Measurements from ENCODE around the gene GLYATL1.

GLYATL1 gene

DNA sequence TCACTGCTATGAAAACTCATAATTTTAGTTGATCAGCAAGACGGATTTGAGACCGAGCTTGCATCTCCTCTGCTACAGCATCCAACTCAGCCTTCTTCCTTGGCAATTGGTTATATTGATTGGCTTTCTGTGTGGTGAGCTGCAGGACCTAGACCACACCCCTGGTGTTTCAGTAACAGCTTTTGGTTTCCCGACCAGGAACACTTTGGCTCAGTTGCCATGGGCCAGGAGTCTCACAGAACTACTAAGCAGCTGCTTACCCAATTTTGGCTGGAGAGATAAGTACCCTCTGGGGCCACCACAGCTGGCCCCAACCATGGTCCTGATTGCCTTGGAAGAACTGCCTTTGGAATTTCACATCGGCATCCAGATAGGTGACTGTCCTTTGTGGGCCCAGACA is at the start of gene GLYATL1:
GLYATL1 (plus strand) TSS at position 212 of the 400 bp plus-strand sequence. CDS start 7,600 bp downstream, outside the sequence.
- H3K36me3 ChIP-seq (ENCODE audit: control insufficient read depth, low read depth, low read length) = no peaks in the 10 kb centered on the region
- no peak within 1 kb of the TSS for H3K4me3 ChIP-seq (ENCODE audit: low read length)
- no peaks in the 10 kb centered on the region for H3K9me3 ChIP-seq (ENCODE audit: control insufficient read depth, low read depth, low read length)
- H3K27me3 ChIP-seq (ENCODE audit: control insufficient read depth, insufficient read depth, low read length) = no peaks in the 10 kb centered on the region
- H3K9ac ChIP-seq (ENCODE audit: low read length) = no peak within 1 kb of the TSS
- no peaks in the 10 kb centered on the region for H3K4me1 ChIP-seq (ENCODE audit: control insufficient read depth, low read depth, low read length)
- H3K27ac ChIP-seq (ENCODE audit: low read length) = no peak within 1 kb of the TSS

GRCh38 chr11:58893899-58894298 is 45.4 kb upstream of the GLYATL1 start:
- H3K36me3 ChIP-seq (ENCODE audit: control insufficient read depth, low read depth, low read length) = no peaks in the 10 kb centered on the region
- no peak overlapping the region for H3K4me3 ChIP-seq (ENCODE audit: low read length)
- peaks cover 9% of the 10 kb centered on the region for H3K4me1 ChIP-seq (ENCODE audit: control insufficient read depth, low read depth, low read length)
- H3K27me3 ChIP-seq (ENCODE audit: control insufficient read depth, insufficient read depth, low read length) = no peaks in the 10 kb centered on the region
- H3K9me3 ChIP-seq (ENCODE audit: control insufficient read depth, low read depth, low read length) = no peaks in the 10 kb centered on the region
- no peak overlapping the region for H3K9ac ChIP-seq (ENCODE audit: low read length)
- no peak overlapping the region for H3K27ac ChIP-seq (ENCODE audit: low read length)

- H3K36me3 ChIP-seq (ENCODE audit: control insufficient read depth, low read depth, low read length) = no peaks in the 10 kb centered on the region
- H3K9ac ChIP-seq (ENCODE audit: low read length) = no peak overlapping the region
- H3K9me3 ChIP-seq (ENCODE audit: control insufficient read depth, low read depth, low read length) = no peaks in the 10 kb centered on the region
- peaks cover 10% of the 10 kb centered on the region for H3K27me3 ChIP-seq (ENCODE audit: control insufficient read depth, insufficient read depth, low read length)
- H3K27ac ChIP-seq (ENCODE audit: low read length) = no peak overlapping the region
- H3K4me1 ChIP-seq (ENCODE audit: control insufficient read depth, low read depth, low read length) = peaks cover 22% of the 10 kb centered on the region
- no peak overlapping the region for H3K4me3 ChIP-seq (ENCODE audit: low read length)
These were observed 41.2 kb upstream of the GLYATL1 start for GRCh38 chr11:58898106-58898505.

DNA sequence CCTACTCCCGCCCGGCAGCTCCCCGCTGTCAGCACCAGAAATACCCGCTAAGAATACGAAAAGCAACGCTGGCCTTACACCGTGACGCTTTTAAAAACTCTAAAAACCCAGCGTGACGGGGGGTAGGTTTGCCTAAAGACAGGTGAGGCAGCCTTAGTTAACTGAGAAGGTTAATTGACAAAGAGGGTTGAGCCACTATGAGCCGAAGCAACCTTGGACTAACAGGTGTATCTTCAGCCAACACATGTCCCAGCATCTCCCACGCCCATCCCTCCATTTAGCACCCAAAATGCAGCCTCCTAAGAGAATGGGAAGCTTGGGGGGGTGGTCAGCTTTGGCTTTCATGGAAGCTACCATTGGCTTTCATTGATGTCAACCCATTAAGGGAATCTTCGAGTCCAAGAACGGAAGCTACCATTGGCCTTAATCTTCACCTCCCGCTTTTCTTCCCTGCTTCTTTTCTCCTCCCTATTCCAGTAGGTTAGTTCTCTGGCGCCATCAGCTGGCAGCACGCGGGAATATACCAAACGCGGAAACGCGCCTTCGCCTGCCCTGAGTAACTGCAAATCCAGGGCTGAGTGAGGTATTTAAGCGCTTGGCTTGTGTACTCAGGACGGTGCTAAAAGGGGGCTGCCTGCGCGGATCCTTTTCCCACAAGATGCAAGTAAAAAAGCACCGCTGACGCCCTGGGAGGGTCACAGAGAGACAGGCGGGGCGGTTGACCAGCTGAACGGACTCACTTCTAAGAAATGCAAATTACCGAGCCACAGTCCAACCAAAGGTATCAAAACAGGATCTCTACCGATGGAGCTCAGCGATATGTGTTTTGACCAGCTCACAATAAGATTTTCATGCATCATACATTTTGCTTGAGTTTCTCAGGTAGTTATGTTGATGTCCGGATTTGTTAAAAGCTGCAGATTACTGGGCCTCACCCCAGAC is 38.5 kb upstream of the GLYATL1 start:
- no peaks in the 10 kb centered on the region for H3K9me3 ChIP-seq (ENCODE audit: control insufficient read depth, low read depth, low read length)
- peaks cover 25% of the 10 kb centered on the region for H3K4me1 ChIP-seq (ENCODE audit: control insufficient read depth, low read depth, low read length)
- H3K27ac ChIP-seq (ENCODE audit: low read length) = no peak overlapping the region
- H3K36me3 ChIP-seq (ENCODE audit: control insufficient read depth, low read depth, low read length) = no peaks in the 10 kb centered on the region
- H3K27me3 ChIP-seq (ENCODE audit: control insufficient read depth, insufficient read depth, low read length) = peaks cover 25% of the 10 kb centered on the region
- H3K9ac ChIP-seq (ENCODE audit: low read length) = no peak overlapping the region
- peak overlapping the region; percentile 51 for H3K4me3 ChIP-seq (ENCODE audit: low read length)

- Histone ChIP-seq H3K9ac (ENCODE audit: low read length) (no peak overlapping the region), H3K27ac (ENCODE audit: low read length) (no peak overlapping the region), H3K4me1 (ENCODE audit: control insufficient read depth, low read depth, low read length) (peaks cover 25% of the 10 kb centered on the region), H3K27me3 (ENCODE audit: control insufficient read depth, insufficient read depth, low read length) (peaks cover 45% of the 10 kb centered on the region), H3K36me3 (ENCODE audit: control insufficient read depth, low read depth, low read length) (no peaks in the 10 kb centered on the region), H3K4me3 (ENCODE audit: low read length) (no peak overlapping the region), H3K9me3 (ENCODE audit: control insufficient read depth, low read depth, low read length) (no peaks in the 10 kb centered on the region)
These were observed 36.4 kb upstream of the GLYATL1 start for GRCh38 chr11:58902881-58903280.

DNA sequence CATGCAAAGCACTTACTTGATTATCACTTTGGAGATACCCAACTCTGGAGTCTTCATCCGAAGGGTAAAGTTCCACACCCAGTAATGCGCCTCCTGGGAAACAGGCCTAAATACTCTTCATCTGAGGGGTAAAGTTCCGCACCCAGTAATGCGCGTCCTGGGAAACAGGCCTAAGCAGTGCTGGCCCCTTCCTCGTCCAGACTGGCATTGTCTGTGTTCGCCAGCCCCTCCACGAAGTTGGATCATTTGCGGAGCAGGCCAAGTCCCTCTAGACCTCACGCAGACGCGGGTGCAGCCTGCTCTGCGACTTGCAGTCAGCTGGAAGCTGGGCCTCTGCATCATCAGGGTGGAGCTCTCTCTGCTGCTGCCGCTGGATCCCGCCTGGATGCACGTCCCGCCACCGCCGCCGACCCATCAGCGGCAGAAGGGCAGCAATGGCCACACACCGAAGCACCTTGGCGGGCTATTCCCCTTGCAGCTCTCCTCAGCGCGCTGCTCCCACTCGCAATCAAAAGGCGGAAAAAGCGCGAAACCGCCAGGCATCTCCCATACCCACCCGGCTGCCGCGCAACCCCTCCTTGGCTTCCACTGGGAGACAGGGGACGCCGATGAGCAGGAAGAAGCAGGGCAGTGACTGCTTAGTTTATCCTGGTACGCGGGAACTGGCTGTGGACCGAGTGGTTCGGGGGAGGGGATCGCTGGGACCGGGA is 34.1 kb upstream of the GLYATL1 start:
- Histone ChIP-seq H3K9ac (ENCODE audit: low read length) (peak overlapping the region; percentile 61), H3K27ac (ENCODE audit: low read length) (no peak overlapping the region), H3K4me1 (ENCODE audit: control insufficient read depth, low read depth, low read length) (peaks cover 21% of the 10 kb centered on the region), H3K36me3 (ENCODE audit: control insufficient read depth, low read depth, low read length) (no peaks in the 10 kb centered on the region), H3K9me3 (ENCODE audit: control insufficient read depth, low read depth, low read length) (no peaks in the 10 kb centered on the region), H3K27me3 (ENCODE audit: control insufficient read depth, insufficient read depth, low read length) (peaks cover 48% of the 10 kb centered on the region), H3K4me3 (ENCODE audit: low read length) (peak overlapping the region; percentile 73)

GRCh38 chr11:58905721-58906547 is 33.4 kb upstream of the GLYATL1 start:
- Histone ChIP-seq H3K4me1 (ENCODE audit: control insufficient read depth, low read depth, low read length) (peaks cover 17% of the 10 kb centered on the region), H3K4me3 (ENCODE audit: low read length) (peak overlapping the region; percentile 73), H3K9me3 (ENCODE audit: control insufficient read depth, low read depth, low read length) (no peaks in the 10 kb centered on the region), H3K36me3 (ENCODE audit: control insufficient read depth, low read depth, low read length) (no peaks in the 10 kb centered on the region), H3K27ac (ENCODE audit: low read length) (no peak overlapping the region), H3K27me3 (ENCODE audit: control insufficient read depth, insufficient read depth, low read length) (peaks cover 48% of the 10 kb centered on the region), H3K9ac (ENCODE audit: low read length) (peak overlapping the region; percentile 61)

DNA sequence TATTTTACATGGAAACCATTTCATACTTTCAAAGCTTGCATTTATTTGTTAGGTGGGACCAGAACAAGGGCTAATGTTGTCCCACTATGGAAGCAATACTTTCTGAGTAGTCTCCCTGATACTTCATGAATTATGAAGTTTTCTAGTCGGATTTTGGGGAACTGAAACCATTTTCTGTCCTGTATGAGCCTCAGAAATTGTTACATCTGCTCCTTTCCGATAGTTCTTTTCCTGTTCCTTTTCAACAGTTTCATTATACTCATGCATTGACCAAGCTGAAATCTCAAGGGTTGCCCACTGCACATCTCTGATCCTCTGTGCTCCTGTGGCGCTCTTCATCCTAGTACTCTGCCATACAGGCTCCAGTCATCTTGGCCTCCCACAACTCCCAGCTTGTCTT is 31.5 kb upstream of the GLYATL1 start:
- no peak overlapping the region for H3K27ac ChIP-seq (ENCODE audit: low read length)
- H3K9me3 ChIP-seq (ENCODE audit: control insufficient read depth, low read depth, low read length) = no peaks in the 10 kb centered on the region
- H3K4me1 ChIP-seq (ENCODE audit: control insufficient read depth, low read depth, low read length) = peaks cover 12% of the 10 kb centered on the region
- H3K4me3 ChIP-seq (ENCODE audit: low read length) = no peak overlapping the region
- no peaks in the 10 kb centered on the region for H3K36me3 ChIP-seq (ENCODE audit: control insufficient read depth, low read depth, low read length)
- H3K27me3 ChIP-seq (ENCODE audit: control insufficient read depth, insufficient read depth, low read length) = peaks cover 39% of the 10 kb centered on the region
- H3K9ac ChIP-seq (ENCODE audit: low read length) = no peak overlapping the region

DNA sequence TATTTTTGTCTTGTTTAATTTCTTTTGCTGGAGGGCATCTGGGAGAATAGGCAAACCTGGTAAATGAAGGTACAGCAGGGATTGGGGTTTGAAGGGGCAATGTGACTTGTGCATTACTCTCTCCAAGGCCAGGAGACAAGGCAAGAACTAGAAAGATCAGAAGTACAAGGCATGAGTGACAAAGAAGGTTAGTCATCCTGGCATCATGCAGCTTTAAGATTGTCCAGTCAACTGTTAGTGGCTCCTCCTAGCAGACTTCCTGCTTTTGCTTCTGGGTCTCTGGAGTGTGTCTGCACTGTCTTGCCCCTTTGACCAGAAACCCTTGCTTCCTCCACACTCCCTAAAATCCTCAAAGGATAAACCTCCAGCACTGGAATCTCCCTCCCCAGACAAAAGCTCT is 27.2 kb upstream of the GLYATL1 start:
- no peak overlapping the region for H3K4me3 ChIP-seq (ENCODE audit: low read length)
- H3K9me3 ChIP-seq (ENCODE audit: control insufficient read depth, low read depth, low read length) = peaks cover 12% of the 10 kb centered on the region
- H3K36me3 ChIP-seq (ENCODE audit: control insufficient read depth, low read depth, low read length) = no peaks in the 10 kb centered on the region
- H3K9ac ChIP-seq (ENCODE audit: low read length) = no peak overlapping the region
- H3K27ac ChIP-seq (ENCODE audit: low read length) = no peak overlapping the region
- peaks cover 11% of the 10 kb centered on the region for H3K27me3 ChIP-seq (ENCODE audit: control insufficient read depth, insufficient read depth, low read length)
- no peaks in the 10 kb centered on the region for H3K4me1 ChIP-seq (ENCODE audit: control insufficient read depth, low read depth, low read length)

- Histone ChIP-seq H3K36me3 (ENCODE audit: control insufficient read depth, low read depth, low read length) (no peaks in the 10 kb centered on the region), H3K27ac (ENCODE audit: low read length) (no peak overlapping the region), H3K4me1 (ENCODE audit: control insufficient read depth, low read depth, low read length) (no peaks in the 10 kb centered on the region), H3K9me3 (ENCODE audit: control insufficient read depth, low read depth, low read length) (peaks cover 14% of the 10 kb centered on the region), H3K4me3 (ENCODE audit: low read length) (no peak overlapping the region), H3K9ac (ENCODE audit: low read length) (no peak overlapping the region), H3K27me3 (ENCODE audit: control insufficient read depth, insufficient read depth, low read length) (no peaks in the 10 kb centered on the region)
These were observed 25.6 kb upstream of the GLYATL1 start for GRCh38 chr11:58913685-58914084.
